Measurements from ENCODE around the gene SULF2. TPM values are rescaled to one million over a fixed set of nuclear protein-coding genes. Genes with fewer than 3 reads are reported as not detected.
A peak's percentile ranks its signal among the peaks of the same experiment; 100 is the strongest.

Gene SULF2
- total and polyA plus RNA-seq, 9 of the 15 experiments (the other 6 are each of a cell fraction or from before 2014, with no cell fraction given), result 0.33 TPM; not detected in 8

- Histone ChIP-seq H3K27ac (ENCODE audit: extremely low read depth, low read depth, low read length) (no peak overlapping the region), H2AFZ (ENCODE audit: low read depth, low read length) (no peak overlapping the region), H3K27me3 (ENCODE audit: control insufficient read depth in 2 of 2, insufficient read depth in 2 of 2, low read length in 2 of 2) (peaks cover 6 to 54% of the 10 kb centered on the region in 2 experiments; a peak in 4 of 5 replicates), H3K9me3 (replicated peaks; ENCODE audit: control insufficient read depth, insufficient read depth, low read depth, low read length) (no peaks in the 10 kb centered on the region), H3K36me3 (ENCODE audit: control insufficient read depth, insufficient read depth, low read length) (no peaks in the 10 kb centered on the region), H3K9me1 (ENCODE audit: control insufficient read depth, insufficient read depth, low read length) (no peaks in the 10 kb centered on the region), H4K20me1 (replicated peaks; ENCODE audit: control insufficient read depth, insufficient read depth, low read length) (peaks cover 3% of the 10 kb centered on the region; the same call in 1 of the 2 replicates), H3K4me2 (ENCODE audit: insufficient read depth, low read length) (no peak overlapping the region), H3K4me1 (replicated peaks in 1 of 2; ENCODE audit: control insufficient read depth in 2 of 2, insufficient read depth in 2 of 2, low read length in 2 of 2) (no peaks in the 10 kb centered on the region), H3K4me3 (no peak overlapping the region), H3K9ac (ENCODE audit: insufficient read depth in 1 of 2, low read depth in 2 of 2, low read length in 2 of 2) (no peak overlapping the region), H3K79me2 (ENCODE audit: control insufficient read depth, insufficient read depth, low read length) (no peaks in the 10 kb centered on the region)
- WGBS (ENCODE audit: insufficient coverage, low coverage, missing lambda C conversion rate), result 0% methylated on average over 7 of the region's 7 CpGs
- intact Hi-C loops (cut with micrococcal nuclease) (no loop called here), in situ Hi-C loops (cut with MboI) (no loop called here)
- ChIA-PET POLR2A (no interaction called here), CTCF (ENCODE audit: low intra/inter-chr PET ratio) (no interaction called here)
- FAIRE-seq, result no peak
- TF ChIP-seq RBM25 (IDR thresholded peaks at IDR 0.05; ENCODE audit: low read depth, low read length, severe bottlenecking) (peak; percentile 61), ZKSCAN1 (IDR thresholded peaks at IDR 0.05; ENCODE audit: low read depth, low read length) (no peak), MCM2 (IDR thresholded peaks at IDR 0.05; ENCODE audit: low read depth) (no peak), BCOR (IDR thresholded peaks at IDR 0.05) (peak; percentile 44; the same call in 1 of the 2 replicates), ZNF239 (CRISPR knock-in tag; IDR thresholded peaks at IDR 0.05) (no peak), NR2C2 (CRISPR knock-in tag; IDR thresholded peaks at IDR 0.05) (no peak), NR2C2 (tag; IDR thresholded peaks at IDR 0.05) (no peak), PKNOX1 (IDR thresholded peaks at IDR 0.05) (no peak)
- TF ChIP-seq, protein P1, sequence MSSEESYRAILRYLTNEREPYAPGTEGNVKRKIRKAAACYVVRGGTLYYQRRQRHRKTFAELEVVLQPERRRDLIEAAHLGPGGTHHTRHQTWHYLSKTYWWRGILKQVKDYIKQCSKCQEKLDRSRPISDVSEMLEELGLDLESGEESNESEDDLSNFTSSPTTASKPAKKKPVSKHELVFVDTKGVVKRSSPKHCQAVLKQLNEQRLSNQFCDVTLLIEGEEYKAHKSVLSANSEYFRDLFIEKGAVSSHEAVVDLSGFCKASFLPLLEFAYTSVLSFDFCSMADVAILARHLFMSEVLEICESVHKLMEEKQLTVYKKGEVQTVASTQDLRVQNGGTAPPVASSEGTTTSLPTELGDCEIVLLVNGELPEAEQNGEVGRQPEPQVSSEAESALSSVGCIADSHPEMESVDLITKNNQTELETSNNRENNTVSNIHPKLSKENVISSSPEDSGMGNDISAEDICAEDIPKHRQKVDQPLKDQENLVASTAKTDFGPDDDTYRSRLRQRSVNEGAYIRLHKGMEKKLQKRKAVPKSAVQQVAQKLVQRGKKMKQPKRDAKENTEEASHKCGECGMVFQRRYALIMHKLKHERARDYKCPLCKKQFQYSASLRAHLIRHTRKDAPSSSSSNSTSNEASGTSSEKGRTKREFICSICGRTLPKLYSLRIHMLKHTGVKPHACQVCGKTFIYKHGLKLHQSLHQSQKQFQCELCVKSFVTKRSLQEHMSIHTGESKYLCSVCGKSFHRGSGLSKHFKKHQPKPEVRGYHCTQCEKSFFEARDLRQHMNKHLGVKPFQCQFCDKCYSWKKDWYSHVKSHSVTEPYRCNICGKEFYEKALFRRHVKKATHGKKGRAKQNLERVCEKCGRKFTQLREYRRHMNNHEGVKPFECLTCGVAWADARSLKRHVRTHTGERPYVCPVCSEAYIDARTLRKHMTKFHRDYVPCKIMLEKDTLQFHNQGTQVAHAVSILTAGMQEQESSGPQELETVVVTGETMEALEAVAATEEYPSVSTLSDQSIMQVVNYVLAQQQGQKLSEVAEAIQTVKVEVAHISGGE (CRISPR knock-in tag; IDR thresholded peaks at IDR 0.05), result peak in 1 of 3 experiments; percentile 67; a peak in 2 of 6 replicates
- no peak for DNase-seq (ENCODE audit: extremely low read depth in 1 of 4, low spot score in 3 of 4)
- no TSS peak for BruUV-seq (replicated peaks)
- ATAC-seq, result no peak
These were observed 41.6 kb downstream of the SULF2 start for GRCh38 chr20:47743671-47744070.
